HG03521 (cell line): ENCODE measurements around the gene PIGA.

Experiments used
- ATAC-seq: cut with Tn5 transposase; IDR thresholded peaks from one replicate; pipeline ENCODE4 v1.9.1; 2021; ENCODE audit warnings: mild to moderate bottlenecking, moderate library complexity; ENCODE audit not compliant: unreplicated experiment

Gene PIGA

GRCh38 chrX:15335135-15336022, at the start of gene PIGA:
Gene PIGA, minus strand, starts transcription at chrX:15335523. Its CDS starts 3,593 bp downstream, at chrX:15331930.
- ATAC-seq, result peak; percentile 99

- no peak for ATAC-seq
Measured at GRCh38 chrX:15384304-15384703, 49.0 kb upstream of the PIGA start, which contains the start of gene VEGFD. Gene VEGFD, minus strand, starts transcription at chrX:15384413. Its CDS starts 467 bp downstream, at chrX:15383946.

- ATAC-seq, result no peak
Measured at GRCh38 chrX:15382813-15383212, 47.5 kb upstream of the PIGA start.

- ATAC-seq, result no peak
Measured at GRCh38 chrX:15376956-15377355, 41.6 kb upstream of the PIGA start.

GRCh38 chrX:15373976-15374375, 38.7 kb upstream of the PIGA start:
- ATAC-seq, result no peak

GRCh38 chrX:15366506-15367352, 31.4 kb upstream of the PIGA start:
- no peak for ATAC-seq

GRCh38 chrX:15359701-15360100, 24.4 kb upstream of the PIGA start:
- no peak for ATAC-seq

- no peak for ATAC-seq
Measured at GRCh38 chrX:15358533-15358932, 23.2 kb upstream of the PIGA start.

GRCh38 chrX:15356444-15356843, 21.1 kb upstream of the PIGA start:
- no peak for ATAC-seq

- no peak for ATAC-seq
Measured at GRCh38 chrX:15350329-15350996, 15.1 kb upstream of the PIGA start.

GRCh38 chrX:15349046-15349445, 13.7 kb upstream of the PIGA start:
- ATAC-seq, result no peak

GRCh38 chrX:15345976-15346375, 10.7 kb upstream of the PIGA start:
- ATAC-seq, result no peak

GRCh38 chrX:15344106-15344505, 8.8 kb upstream of the PIGA start:
- no peak for ATAC-seq

- no peak for ATAC-seq
Measured at GRCh38 chrX:15343075-15343476, 7.8 kb upstream of the PIGA start.

GRCh38 chrX:15340867-15341266, 5.5 kb upstream of the PIGA start:
- ATAC-seq, result no peak

- ATAC-seq, result no peak
Measured at GRCh38 chrX:15336023-15336413, 695 bp upstream of the PIGA start.

- ATAC-seq, result no peak
Measured at GRCh38 chrX:15334561-15334960, 762 bp downstream of the PIGA start.

GRCh38 chrX:15328821-15329220, 6.5 kb downstream of the PIGA start:
- ATAC-seq, result no peak

GRCh38 chrX:15328131-15328530, 7.2 kb downstream of the PIGA start:
- no peak for ATAC-seq

- no peak for ATAC-seq
Measured at GRCh38 chrX:15322472-15322871, 12.9 kb downstream of the PIGA start.

- ATAC-seq, result no peak
Measured at GRCh38 chrX:15322072-15322471, 13.3 kb downstream of the PIGA start.
